Hematopoietic multipotent progenitor cell treated with erythropoietin and hydrocortisone succinate and interleukin-3 and kit ligand, for 15 days (in vitro differentiated cells): Measurements from ENCODE around the gene ABCA7.

Experiments
- DNase-seq: peaks from one replicate; pipeline ENCODE4 v3.0.0-alpha.2; 2015; ENCODE audit warnings: low spot score

The ABCA7 gene

DNA sequence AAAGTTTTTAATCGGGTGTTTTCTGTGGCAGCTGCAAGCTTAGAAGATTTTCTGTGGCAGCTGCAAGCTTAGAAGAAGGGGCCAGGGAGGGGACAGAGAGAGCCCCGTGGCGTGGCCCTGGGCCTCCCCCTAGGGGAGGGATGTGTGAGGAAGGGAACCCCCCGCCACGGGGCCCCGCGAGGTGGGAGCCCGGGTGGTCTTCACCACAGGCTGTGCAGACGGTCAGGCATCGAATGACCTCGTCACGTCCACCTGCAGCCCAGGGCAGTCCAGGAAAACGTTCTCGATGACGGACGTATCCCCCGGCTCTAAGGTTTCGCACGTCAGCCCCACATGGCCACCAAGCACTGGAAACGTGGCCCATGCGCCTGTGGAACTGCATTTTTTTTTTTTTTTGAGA, 46.7 kb downstream of the ABCA7 start:
- no peak for DNase-seq

DNA sequence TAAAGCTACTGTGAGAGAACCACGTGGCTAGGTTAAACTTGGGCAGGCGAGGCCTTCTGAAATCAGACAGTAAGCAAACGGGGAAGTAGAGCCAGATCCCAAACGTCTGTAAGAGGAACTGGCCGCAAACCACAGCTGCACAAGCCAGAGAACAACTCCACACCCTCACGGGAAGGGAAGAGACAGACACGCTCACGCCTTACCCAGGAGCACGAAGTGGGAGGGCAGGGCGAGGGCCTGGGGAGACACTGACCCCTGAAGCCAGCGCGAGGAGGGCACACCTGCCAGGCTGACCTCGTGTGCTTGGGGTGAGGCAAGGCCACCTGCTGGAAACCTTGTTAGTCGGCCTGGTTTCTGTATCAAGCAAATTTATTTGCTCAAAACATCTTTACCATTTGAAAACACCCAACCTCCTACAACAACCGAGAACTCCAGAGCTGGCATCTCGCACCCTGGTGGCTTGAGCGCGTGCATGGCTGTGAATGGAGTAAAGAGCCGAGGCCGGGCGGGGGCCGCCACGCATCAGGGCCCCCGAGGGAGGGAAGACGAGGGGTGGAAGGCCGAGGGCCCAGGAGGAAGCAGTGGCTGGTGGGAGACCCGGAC, 48.0 kb downstream of the ABCA7 start:
- no peak for DNase-seq

DNA sequence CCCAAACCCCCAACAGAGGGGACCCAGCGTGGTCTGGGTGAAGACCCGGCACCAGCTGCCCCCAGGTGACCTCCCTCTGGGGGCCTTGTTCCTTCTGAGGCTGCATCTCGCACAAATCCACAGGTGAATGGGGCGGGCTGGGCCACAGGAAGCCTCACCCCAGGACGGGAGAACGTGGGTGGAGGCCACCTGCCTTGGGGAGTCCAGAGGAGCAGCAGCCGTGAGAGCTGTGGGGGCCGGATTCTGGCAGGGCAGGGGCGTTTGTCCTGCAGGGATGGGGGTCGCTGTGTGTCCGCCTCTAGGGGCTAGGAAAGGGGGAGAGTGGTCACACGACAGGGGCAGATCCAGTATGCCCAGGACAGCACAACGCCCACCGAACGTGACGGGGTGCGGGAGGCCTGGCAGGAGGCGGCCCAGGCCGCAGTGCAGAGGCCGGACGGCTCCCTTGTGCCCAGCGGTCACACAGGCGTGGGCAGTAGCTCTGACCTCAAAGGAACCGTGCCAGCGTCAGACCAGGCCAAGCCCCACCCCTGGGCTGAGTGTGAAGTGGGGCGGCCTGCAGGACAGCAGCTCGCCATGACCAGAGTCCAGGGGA, 48.6 kb downstream of the ABCA7 start:
- no peak for DNase-seq

DNA sequence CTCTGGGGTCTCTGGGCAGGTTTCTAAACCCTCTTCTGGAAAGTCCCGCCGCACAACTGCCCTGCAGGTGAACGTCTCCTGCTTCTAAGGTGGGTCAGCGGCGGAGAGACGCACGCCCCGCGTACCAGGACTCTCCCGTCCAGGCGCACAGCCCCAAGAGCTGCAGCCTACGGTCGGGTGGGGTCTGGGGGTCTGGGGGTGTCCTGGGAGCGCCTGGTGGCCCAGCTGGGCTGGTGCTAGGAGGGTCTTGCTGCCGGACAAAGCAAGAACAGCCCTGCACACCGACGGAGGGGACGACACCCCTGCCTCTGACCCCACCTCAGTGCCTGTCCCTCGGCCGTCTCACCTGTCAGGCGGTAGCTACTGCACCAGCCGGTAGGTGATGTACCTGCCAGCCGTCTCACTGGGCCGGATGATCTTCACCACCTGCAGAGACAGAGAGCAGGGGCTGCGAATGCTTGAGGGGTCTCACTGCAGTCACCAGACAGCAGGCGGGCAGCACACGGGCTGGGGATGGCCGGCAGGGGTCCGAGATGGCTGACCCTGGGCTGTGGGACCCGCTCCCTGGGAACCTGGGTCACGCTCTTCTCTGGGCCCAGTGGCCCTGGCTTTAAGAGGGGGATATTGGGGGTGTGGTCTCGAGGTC, 49.3 kb downstream of the ABCA7 start:
- no peak for DNase-seq

DNA sequence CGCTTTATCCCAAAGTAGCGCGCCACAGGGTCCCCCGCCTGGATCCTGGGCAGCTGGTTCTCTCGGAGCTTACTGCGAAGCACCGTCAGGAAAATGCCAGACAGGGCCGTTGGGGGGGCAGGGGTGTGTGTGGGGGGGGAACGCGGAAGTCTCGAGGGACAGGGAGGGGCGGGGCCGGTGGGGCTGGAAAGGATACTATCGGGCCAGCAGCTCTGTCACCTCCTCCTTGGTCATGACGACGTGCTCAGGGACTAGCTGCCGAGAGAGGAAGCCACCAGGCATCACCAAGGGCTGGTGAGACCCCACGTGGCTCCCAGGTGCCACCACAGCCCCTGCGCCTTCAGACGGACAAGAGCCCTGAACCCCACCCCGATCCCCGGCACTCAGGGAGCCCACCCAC, 50.0 kb downstream of the ABCA7 start:
- no peak for DNase-seq

DNA sequence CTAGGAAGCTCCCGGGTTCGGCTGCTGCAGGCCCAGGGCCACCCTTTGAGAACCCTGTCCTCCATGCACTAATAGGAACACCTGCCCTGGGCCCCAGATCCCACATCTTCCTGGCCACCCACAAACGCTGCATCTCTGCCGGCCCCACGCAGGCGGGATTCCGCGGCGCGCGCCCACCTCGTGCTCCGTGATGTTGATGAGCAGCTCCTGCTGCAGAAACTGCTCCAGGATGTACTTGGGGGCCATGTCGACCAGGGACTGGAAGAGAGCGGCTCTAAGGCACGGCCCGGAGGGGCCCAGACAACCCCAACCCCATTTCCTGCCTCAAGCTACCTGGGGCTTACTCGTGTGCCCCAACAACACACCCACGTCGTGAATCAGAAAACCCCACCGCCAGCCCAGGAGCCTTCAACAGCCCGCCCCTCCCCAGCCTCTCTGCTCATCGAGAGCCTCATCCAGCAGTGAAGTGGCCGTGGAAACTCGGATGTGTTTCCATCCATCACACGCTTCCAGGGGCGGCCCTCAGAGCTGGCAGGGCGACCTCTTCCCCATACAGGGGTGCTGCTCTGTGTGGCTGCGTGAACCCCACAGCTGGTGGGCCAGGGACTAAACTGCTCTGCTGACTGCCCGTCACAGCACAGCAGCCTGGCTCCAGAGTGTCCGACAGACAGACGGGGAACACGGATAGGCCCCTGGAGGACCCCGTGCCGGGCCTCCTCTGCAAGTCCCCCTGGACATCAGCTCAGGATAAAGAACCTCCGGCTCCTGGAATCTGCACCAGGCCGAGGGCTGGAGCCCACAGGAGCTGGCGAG, 51.0 kb downstream of the ABCA7 start:
- DNase-seq: no peak

DNA sequence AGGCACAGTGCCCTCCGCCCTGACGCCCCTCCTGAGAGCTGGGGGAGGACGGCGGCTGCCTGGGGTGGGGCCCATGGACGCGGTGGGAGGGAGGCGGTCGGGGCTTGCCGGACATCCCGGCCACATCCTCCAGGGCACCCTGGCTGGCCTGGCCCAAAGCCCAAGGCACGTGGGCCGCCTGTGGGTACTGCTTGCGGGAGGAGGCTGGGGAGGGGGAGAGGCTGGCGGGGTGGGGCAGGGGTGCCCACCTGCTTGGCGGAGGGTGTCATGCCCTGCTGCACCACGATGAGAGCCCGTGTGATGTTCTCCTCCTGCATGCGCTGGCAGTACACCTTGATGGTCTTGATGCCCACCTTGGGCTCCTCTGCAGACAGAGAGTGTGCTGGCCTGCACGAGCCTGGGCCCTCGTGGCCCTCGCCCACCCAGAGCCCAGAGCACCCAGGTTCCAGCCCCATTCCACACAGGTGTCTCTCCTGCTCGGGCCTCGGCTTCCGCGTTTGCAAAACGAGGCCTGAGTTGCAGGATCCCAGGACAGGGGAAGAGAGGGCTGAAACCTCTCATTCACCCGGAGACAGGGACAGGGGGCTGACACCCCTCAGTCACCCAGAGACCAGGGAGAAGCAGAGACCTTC, 51.8 kb downstream of the ABCA7 start:
- no peak for DNase-seq

DNA sequence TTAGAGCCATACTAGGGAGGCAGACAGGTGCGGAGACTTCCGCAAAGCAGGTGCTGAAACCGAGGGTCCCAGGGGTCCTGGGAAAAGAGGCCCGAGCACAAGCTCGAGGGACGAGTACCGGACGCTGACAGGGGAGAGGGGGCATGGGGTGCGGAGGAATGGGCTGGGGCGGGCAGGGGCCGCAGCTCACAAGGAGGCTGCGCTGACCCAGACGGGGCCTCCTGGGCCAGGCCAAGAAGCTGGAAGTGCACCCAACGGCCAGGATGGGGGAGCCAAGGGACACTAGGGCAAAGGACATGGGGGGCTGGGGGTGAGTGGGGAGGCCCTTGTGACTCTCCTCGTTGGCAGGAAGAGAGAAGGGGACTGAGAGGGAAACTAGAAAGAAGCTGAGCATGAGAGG, 53.4 kb downstream of the ABCA7 start:
- no peak for DNase-seq

DNA sequence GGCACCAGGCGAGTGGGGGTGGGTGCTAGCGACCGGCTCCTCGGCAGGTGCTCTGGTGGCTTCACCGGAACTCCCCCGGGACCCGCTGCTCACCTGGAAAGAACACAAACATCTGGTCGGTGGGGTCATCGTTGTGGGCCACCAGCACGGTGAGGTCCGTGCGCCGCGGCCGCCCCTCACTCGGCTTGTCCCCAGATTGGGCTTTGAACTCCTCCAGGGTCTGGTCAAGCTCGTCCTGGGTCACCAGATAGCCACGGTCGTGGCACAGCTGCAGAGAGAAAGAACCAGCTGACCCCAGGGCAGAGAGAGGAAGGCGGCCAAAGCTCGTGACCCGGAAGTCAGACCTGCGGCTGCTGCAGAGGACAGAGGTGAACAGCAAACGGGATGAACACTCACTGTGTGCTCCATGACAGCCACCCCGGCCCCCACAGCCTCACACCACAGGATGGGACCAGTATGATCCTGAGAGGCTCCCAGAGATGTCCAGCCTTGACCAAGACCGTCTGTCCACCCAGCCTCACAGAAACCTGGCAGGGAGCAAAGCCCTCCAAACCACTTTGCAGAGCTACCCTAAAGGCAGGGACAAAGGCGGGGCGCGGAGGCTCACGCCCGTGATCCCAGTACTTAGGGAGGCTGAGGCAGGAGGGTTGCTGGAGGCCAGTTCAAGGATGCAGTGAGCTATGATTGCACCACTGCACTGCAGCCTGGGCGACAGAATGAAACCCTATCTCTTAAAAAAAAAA, 54.1 kb downstream of the ABCA7 start:
- DNase-seq: no peak

DNA sequence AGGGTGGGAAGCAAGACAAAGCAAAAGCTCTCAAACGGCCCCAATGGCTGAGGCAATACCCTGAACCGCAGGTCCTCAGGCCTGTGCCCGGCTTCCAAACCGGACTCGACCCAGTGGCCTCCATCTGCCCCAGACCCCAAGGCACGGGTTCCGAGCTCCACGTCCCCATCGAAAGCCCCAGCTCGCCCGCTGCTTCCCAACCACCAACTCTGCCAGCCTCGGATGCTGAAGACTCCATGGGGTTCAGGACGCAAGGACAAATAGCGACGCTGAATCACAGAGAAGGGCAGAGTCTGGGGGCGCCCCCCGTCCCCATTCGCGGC, 54.7 kb downstream of the ABCA7 start:
- no peak for DNase-seq

DNA sequence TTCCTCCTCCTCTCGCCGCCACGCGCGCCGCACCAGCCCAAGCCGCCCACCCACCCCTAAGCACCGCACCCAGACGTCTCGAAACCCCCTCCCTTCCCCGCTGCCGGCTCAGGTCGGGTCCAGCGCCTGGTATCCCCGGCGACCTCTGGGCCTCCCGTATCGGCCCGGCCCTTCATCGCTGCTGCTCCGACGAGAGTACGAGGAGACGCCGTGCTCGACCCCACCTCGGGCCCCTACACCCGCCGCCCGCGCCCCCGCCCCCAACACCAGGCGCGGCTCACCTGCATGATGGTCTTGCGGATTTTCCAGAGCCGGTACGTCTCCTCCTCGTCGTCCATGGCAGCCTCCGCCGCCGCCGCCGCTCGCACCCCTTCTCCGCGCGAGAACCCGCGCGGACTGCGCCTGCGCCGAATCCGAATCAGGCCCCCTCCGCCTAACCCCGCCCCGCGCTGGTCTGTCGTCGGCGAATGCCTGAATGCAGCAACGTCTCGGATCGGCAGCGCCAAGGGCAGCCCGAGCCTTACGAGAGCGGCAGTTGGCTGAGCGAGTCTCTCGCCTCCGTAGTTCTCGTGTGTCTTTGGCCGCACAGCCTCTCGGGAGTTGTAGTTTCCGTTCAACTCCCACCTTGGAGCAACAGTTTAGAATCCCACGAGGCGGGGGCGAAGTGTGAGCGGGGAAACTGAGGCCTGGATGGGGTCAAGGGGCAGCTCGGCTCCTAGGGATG, 55.2 kb downstream of the ABCA7 start, which contains the start of gene POLR2E:
POLR2E (minus strand) TSS at position 398 of the 724 bp plus-strand sequence; CDS start at position 338, 60 bp downstream.
- DNase-seq: peak; percentile 98

DNA sequence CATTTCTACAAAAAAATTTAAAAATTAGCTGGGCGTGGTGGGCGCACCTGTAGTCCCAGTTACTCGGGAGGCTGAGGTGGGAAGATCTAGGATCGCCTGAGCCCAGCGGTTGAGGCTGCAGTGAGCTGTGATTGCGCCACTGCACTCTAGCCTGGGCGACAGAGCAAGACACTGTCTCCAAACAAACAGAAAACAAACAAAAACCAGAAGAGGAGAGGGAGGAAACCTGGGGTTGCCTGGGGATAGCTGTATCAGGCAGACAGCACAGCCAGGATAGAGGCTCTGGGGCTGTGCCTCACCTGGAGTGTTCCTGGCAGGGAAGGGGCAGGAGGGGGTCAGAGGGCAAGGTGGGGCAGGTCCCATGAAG, 57.9 kb downstream of the ABCA7 start:
- DNase-seq: no peak

DNA sequence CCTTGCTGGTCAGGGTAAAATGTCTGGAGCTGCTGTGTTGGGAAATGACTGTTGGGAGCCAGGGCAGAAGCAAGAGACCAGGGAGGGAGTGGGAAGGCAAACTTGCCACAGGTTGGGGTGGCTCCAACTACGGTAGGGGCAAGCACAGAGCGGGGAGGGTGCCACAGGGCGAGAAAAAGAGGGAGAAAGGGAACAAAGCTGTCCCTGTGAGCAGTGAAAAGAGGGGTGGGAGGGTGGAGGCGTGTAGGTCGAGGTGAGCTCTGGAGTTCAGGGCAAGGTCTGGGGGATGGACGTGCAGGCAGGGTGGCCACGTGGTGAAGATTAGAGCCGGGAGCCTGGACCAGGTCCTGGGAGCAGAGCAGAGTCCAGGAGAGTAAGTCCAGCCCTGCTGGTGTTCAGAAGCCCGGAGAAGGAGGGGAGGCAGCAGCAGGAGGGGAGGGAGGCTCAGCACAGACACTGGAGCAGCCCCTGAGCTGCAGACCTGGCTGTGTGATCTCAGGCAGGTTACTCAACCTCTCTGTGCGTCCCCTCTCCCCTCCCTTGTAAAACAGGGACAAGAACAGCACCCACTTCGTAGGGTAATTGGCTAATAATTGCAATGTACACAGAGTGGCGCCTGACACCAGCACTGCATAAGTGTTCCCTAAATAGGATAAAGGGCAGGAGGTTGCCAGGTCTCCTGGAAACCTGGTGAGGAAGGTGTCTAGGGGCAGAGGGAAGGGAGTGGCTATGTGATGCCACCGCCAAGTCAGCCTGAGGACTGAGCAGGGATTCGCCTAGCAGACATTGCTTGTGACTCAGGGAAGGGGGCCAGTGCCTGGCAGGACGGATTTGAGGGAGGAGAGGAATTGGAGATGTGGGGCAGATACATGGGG, 58.5 kb downstream of the ABCA7 start:
- DNase-seq: no peak

DNA sequence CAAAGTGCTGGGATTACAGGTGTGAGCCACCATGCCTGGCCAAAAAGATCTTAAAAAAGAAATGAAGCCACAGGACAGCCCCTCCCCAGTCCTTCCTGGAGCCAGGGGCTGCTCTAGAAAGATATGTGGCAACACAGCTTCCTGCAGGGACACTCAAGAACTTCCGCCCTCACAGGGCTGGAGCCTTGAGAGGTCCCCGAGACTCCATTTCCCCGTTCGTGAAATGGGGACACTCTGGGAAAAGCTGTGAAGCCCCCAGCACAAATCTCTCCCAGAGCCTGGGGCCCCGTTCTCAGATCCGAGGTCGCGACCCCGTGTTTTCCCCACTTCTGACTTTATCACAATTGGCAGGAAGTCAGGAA, 61.4 kb downstream of the ABCA7 start:
- DNase-seq: peak; percentile 6

DNA sequence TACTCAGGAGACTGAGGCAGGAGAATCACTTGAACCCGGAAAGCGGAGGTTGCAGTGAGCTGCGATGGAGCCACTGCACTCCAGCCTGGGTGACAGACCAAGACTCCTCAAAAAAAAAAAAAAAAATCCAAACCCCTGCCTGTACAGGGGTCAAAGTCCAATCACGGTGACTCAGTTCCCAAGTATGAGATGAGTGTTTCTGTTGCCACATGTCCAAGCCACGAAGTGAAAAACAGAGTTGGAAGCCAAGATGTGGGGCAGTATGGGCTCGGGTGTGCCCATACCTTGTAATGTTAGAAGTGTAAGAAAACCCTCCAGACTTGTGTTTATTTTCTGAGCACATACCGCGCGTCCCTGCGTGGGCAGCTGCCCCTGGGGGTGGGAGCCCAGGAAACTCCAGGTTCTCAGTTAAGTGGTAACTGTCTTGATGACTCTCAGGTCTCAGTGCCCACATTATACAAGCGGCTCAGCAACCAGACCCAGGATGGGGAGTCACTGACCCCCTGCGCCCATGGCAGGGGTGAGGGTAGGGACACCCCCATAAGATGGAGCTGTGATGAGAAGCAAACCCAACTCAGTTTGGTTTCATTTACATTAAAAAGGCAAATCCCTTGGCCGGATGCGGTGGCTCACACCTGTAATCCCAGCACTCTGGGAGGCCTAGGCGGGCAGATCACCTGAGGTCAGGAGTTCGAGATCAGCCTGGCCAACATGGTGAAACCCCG, 62.7 kb downstream of the ABCA7 start:
- DNase-seq: peak; percentile 53

DNA sequence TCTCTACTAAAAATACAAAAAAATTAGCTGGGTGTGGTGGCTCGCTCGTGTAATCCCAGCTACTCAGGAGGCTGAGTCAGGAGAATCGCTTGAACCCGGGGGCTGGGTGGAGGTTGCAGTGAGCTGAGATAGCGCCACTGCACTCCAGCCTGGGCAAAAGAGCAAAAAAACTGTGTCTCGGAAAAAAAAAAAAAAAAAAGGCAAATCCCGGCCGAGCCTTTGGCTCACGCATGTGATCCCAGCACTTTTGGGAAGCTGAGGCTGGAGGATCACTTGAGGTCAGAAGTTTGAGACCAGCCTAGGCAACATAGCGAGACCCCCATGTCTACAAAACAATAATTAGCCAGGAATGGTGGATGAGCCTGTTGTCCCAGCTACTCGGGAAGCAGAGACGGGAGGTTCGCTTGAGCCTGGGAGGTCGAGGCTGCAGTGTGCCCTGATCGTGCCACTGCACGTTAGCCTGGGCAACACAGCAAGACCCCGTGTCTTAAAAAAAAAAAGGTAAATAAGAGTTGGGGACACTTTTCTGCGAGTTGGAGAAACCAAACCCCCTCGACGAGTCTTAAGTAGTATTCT, 63.3 kb downstream of the ABCA7 start:
- DNase-seq: peak; percentile 52

DNA sequence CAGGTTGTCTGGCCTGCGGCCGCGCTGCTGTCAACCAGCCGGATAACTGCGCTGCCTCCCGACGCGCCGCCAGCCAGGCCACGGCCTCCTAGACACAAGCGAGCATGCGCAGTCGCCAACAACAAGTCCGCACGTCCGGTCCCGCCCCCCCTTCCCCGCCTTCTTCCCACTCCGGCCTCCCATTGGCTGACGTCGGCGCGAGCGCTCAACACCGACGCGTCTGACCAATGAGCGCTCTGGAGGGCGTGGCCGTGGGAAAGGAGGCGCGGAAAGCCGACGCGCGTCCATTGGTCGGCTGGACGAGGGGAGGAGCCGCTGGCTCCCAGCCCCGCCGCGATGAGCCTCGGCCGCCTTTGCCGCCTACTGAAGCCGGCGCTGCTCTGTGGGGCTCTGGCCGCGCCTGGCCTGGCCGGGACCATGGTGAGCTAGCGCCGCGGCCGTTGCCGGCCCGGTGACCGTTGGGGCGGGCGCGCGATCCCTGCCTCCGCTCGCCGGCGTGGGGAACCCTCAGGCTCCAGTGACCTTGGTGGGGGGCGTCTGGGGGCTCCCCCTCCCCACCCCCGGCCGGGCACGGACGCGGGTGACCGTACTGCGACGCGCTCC, 63.9 kb downstream of the ABCA7 start, which contains the start of gene GPX4:
GPX4 (plus strand) TSS at position 287 of the 603 bp plus-strand sequence; CDS start at position 337, 50 bp downstream.
- DNase-seq: peak; percentile 100

DNA sequence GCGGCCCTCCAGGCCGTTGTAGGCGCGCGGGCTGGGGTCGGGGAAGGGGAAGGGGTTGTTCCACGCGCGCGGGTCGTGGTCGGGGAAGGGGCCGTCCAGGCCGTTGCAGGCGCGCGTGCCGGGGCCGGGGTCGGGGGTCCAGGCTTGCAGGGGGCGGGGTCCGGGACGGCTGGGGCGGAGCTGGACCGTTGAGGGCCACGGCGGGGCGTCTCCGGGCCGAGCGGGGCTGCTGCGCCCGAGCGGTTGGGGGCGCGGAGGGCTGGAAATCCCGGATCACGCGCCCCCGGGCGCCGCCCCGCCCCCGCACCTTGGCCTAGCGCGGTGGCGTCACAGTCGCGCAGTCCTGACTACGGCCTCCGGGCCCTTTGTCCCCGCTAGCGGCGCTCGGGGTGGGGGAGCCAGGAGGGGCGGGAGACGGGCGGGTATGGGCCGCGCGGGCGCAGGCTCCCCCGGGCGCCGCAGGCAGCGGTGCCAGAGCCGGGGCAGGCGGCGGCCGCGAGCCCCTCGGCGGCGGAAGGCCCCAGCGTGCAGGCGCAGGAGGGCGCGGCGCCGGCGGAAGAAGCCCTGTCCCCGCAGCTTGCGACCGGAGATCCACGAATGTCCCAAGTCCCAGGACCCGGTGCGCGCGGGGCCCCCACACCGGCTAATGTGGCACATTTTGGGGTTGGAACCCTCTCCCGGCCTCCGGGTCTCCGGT, 64.6 kb downstream of the ABCA7 start:
- peak; percentile 50 for DNase-seq
